Endothelial cell of umbilical vein (primary cell): ENCODE measurements around the gene NEO1.

Source experiments
- POLR2AphosphoS5 ChIP-seq: IDR thresholded peaks from 2 replicates; pipeline ENCODE4 v1.6.1; 2012; ENCODE audit warnings: low read depth, mild to moderate bottlenecking, control low read depth, low read length, moderate library complexity; ENCODE audit not compliant: insufficient read depth
- TF ChIP-seq, protein P1 (sequence below), 2 donors: IDR thresholded peaks; 1 replicate in 1 of 2; 2 replicates in 1 of 2; pipeline ENCODE4 v1.5.1; 2011; ENCODE audit warnings: low read length in 2 of 2, mild to moderate bottlenecking in 2 of 2, moderate library complexity in 2 of 2, control low read depth in 1 of 2, inconsistent platforms in 1 of 2, low read depth in 1 of 2; ENCODE audit not compliant: insufficient read depth in 1 of 2; ENCODE audit errors: extremely low read depth in 1 of 2

DNA sequence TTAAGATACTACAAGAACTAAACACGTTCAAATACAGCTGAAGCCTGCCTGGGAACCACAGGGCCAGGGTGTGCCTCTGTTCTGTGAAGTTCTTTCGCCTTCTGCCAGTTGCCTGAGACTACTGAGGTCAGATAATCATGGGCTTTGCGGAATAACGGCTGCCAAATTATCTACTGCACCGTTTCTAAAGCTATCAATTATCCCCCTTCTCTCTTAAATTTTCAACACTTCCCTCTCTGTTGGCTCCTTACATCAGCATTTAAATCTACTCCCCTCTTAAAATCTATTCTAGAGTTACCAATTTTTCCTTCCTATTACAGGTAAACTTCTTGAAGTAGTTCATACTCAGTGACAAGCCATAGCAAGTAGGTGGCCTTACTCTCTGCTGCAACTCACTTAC lies 6.2 kb upstream of the NEO1 start:
- TF ChIP-seq, protein P1, sequence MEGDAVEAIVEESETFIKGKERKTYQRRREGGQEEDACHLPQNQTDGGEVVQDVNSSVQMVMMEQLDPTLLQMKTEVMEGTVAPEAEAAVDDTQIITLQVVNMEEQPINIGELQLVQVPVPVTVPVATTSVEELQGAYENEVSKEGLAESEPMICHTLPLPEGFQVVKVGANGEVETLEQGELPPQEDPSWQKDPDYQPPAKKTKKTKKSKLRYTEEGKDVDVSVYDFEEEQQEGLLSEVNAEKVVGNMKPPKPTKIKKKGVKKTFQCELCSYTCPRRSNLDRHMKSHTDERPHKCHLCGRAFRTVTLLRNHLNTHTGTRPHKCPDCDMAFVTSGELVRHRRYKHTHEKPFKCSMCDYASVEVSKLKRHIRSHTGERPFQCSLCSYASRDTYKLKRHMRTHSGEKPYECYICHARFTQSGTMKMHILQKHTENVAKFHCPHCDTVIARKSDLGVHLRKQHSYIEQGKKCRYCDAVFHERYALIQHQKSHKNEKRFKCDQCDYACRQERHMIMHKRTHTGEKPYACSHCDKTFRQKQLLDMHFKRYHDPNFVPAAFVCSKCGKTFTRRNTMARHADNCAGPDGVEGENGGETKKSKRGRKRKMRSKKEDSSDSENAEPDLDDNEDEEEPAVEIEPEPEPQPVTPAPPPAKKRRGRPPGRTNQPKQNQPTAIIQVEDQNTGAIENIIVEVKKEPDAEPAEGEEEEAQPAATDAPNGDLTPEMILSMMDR (IDR thresholded peaks at IDR 0.05; ENCODE audit: extremely low read depth in 1 of 2, insufficient read depth in 1 of 2, low read depth in 1 of 2, low read length in 2 of 2): no peak
- TF ChIP-seq POLR2AphosphoS5: no peak
